ENCODE results near the gene FBXO42.

Gene FBXO42

DNA sequence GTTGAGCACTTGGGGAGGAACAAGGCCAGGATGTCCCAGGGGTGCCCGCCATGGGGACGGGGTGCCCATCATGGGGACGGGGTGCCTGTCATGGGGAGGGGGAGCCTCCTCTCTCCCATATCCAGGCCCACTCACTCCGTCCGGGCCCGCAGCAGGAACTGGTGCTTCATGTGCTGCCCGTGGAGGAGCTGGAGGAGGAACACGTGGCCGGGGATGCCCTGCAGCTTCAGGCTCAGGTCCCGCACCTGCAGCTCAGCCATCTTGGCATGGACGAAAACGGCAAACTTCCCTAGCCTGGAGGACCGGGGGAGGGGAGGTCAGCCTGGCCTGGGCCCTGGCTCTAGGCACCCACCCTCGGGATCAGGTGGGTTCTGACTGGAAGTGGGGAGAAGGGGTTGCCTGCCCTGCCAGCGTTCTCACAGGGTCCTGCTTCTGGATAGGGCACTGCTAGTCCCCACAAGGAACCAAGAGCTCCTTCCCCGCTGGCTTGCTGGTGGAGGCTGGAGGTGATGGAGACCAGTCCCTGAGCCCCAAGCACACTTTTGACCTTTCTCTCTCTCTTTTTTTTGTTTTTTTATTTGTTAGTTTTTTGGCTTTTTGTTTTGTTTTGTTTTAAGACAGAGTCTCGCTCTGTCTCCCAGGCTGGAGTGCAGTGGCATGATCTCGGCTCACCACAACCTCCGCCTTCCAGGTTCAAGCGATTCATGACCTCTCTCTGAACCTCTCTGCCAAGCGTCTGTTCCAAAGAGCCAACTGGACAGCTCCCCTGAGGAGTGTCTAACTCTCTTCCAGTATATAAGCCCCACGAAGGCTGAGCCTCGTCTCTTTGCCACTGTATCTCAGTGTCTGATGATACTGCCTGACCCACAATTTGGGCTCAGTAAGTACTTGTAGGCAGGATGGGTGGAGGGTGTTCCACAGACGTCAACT, 149.7 kb downstream of the FBXO42 start:
- no peak for DNase-seq

DNA sequence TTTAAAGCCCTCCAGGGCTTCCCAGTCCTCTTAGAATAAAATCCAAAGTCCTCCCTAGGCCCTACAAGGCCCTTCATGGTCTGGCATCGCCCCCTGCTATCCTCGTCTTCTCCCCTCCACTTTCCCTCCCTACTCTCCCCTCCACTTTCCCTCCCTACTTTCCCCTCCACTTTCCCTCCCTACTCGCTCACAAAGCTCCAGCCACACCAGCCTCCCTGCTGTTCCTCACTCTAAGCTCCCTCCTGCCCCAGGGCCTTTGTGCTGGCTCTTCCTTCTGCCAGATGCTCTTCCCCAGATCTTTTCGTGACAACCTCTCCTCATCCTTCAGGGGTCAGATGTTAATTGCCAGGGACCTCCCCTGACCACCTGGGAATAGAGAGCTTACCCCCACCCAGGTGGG, 152.6 kb downstream of the FBXO42 start:
- no peak for DNase-seq

GRCh38 chr1:16199157-16199501, 153.2 kb downstream of the FBXO42 start:
- DNase-seq = no peak

DNA sequence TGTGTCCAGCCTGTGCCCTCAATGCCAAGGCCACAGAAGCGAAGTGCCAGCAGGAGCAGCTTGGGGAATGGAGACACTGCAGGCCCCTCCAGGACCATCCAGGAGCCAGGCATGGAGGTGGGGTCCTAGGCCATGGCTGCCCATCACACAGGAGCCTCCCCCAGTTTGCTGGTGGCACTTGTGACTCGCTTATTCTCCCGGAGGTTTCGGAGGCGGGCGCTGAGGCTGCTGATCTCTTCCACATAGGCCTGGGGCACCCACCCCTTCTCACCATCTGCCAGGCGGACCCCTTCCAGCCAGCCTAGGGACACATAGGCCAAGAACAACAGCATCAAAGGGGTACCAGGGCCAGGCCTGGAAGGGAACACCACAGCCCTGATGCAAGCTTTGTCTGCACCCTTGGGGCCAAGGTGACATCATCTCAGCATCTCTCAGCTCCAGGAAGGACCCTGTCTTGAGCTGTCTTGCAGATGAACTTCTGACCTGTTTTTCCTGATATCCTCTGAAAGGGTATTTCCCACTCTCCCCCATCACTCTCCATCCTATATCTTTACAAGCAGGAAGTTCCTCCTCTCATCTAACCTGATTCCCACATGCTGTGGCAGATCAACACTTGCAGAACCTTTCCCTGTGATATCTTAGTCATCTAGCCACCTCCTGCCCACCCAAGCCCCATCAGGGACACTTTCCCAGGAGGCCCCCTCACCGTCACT, 153.7 kb downstream of the FBXO42 start:
- DNase-seq = no peak

GRCh38 chr1:16196874-16197273, 155.4 kb downstream of the FBXO42 start:
- no peak for DNase-seq
